Rectal smooth muscle tissue (tissue), 1 donor: ENCODE measurements around the gene OSTM1.
"Not testable (repeated sequence)": the region's sequence is repeated elsewhere in the genome, so short reads cannot be mapped to it uniquely, and the experiment has no call there.

Experiments
- H3K27ac ChIP-seq: one replicate; pipeline ENCODE4 v1.7.0; 2013; ENCODE audit warnings: low read depth, low read length, inconsistent platforms
- H3K27me3 ChIP-seq: one replicate; pipeline ENCODE4 v1.7.0; 2013; ENCODE audit warnings: low read length; ENCODE audit not compliant: control insufficient read depth, insufficient read depth
- H3K36me3 ChIP-seq: one replicate; pipeline ENCODE4 v1.7.0; 2013; ENCODE audit warnings: low read length; ENCODE audit not compliant: control insufficient read depth, insufficient read depth
- H3K4me1 ChIP-seq: one replicate; pipeline ENCODE4 v1.7.0; 2013; ENCODE audit warnings: low read length; ENCODE audit not compliant: control insufficient read depth, insufficient read depth
- H3K4me3 ChIP-seq: one replicate; pipeline ENCODE4 v1.7.0; 2013; ENCODE audit warnings: low read length
- H3K9ac ChIP-seq: one replicate; pipeline ENCODE4 v1.7.0; 2013; ENCODE audit warnings: low read length

Gene OSTM1

GRCh38 chr6:108030211-108030610 lies 44.3 kb downstream of the OSTM1 start:
- no peaks in the 10 kb centered on the region for H3K27me3 ChIP-seq
- H3K4me3 ChIP-seq: no peak overlapping the region
- no peaks in the 10 kb centered on the region for H3K4me1 ChIP-seq
- H3K9ac ChIP-seq: no peak overlapping the region
- H3K27ac ChIP-seq: no peak overlapping the region
- no peaks in the 10 kb centered on the region for H3K36me3 ChIP-seq

GRCh38 chr6:108029226-108029921 lies 45.2 kb downstream of the OSTM1 start:
- H3K27me3 ChIP-seq: no peaks in the 10 kb centered on the region
- no peak overlapping the region for H3K27ac ChIP-seq
- no peak overlapping the region for H3K9ac ChIP-seq
- H3K4me3 ChIP-seq: no peak overlapping the region
- no peaks in the 10 kb centered on the region for H3K36me3 ChIP-seq
- no peaks in the 10 kb centered on the region for H3K4me1 ChIP-seq

- H3K4me3 ChIP-seq: no peak overlapping the region
- no peak overlapping the region for H3K9ac ChIP-seq
- H3K27ac ChIP-seq: no peak overlapping the region
- no peaks in the 10 kb centered on the region for H3K4me1 ChIP-seq
- no peaks in the 10 kb centered on the region for H3K27me3 ChIP-seq
- H3K36me3 ChIP-seq: no peaks in the 10 kb centered on the region
These were observed 46.9 kb downstream of the OSTM1 start for GRCh38 chr6:108027594-108027993.

GRCh38 chr6:108027056-108027455 lies 47.5 kb downstream of the OSTM1 start:
- H3K27ac ChIP-seq: no peak overlapping the region
- no peaks in the 10 kb centered on the region for H3K36me3 ChIP-seq
- no peaks in the 10 kb centered on the region for H3K27me3 ChIP-seq
- no peak overlapping the region for H3K4me3 ChIP-seq
- no peak overlapping the region for H3K9ac ChIP-seq
- no peaks in the 10 kb centered on the region for H3K4me1 ChIP-seq

- Histone ChIP-seq H3K27ac (no peak overlapping the region), H3K4me1 (no peaks in the 10 kb centered on the region), H3K4me3 (no peak overlapping the region), H3K9ac (no peak overlapping the region), H3K36me3 (no peaks in the 10 kb centered on the region), H3K27me3 (no peaks in the 10 kb centered on the region)
These were observed 50.0 kb downstream of the OSTM1 start for GRCh38 chr6:108024427-108025073.

- Histone ChIP-seq H3K27ac (no peak overlapping the region), H3K9ac (no peak overlapping the region), H3K4me1 (no peaks in the 10 kb centered on the region), H3K27me3 (no peaks in the 10 kb centered on the region), H3K4me3 (no peak overlapping the region), H3K36me3 (no peaks in the 10 kb centered on the region)
These were observed 53.9 kb downstream of the OSTM1 start for GRCh38 chr6:108020472-108021116.

- H3K4me1 ChIP-seq, H3K36me3 ChIP-seq, H3K9ac ChIP-seq, H3K27me3 ChIP-seq, H3K27ac ChIP-seq, H3K4me3 ChIP-seq: not testable (repeated sequence)
These were observed 58.3 kb downstream of the OSTM1 start for GRCh38 chr6:108016283-108016682.

GRCh38 chr6:108013787-108014439 lies 60.6 kb downstream of the OSTM1 start:
- Histone ChIP-seq H3K27ac (no peak overlapping the region), H3K27me3 (no peaks in the 10 kb centered on the region), H3K4me3 (no peak overlapping the region), H3K9ac (no peak overlapping the region), H3K4me1 (no peaks in the 10 kb centered on the region), H3K36me3 (no peaks in the 10 kb centered on the region)

- H3K9ac ChIP-seq: no peak overlapping the region
- no peaks in the 10 kb centered on the region for H3K4me1 ChIP-seq
- no peaks in the 10 kb centered on the region for H3K27me3 ChIP-seq
- no peaks in the 10 kb centered on the region for H3K36me3 ChIP-seq
- H3K27ac ChIP-seq: no peak overlapping the region
- H3K4me3 ChIP-seq: no peak overlapping the region
These were observed 64.6 kb downstream of the OSTM1 start for GRCh38 chr6:108009894-108010293.

- not testable (repeated sequence) for H3K27me3 ChIP-seq, H3K36me3 ChIP-seq, H3K4me1 ChIP-seq, H3K27ac ChIP-seq, H3K4me3 ChIP-seq, H3K9ac ChIP-seq
These were observed 65.3 kb downstream of the OSTM1 start for GRCh38 chr6:108009258-108009657.

- no peak overlapping the region for H3K4me3 ChIP-seq
- no peaks in the 10 kb centered on the region for H3K27me3 ChIP-seq
- no peak overlapping the region for H3K27ac ChIP-seq
- H3K9ac ChIP-seq: no peak overlapping the region
- no peaks in the 10 kb centered on the region for H3K4me1 ChIP-seq
- no peaks in the 10 kb centered on the region for H3K36me3 ChIP-seq
These were observed 66.2 kb downstream of the OSTM1 start for GRCh38 chr6:108008363-108008762.

- Histone ChIP-seq H3K27me3 (no peaks in the 10 kb centered on the region), H3K4me3 (no peak overlapping the region), H3K9ac (no peak overlapping the region), H3K36me3 (no peaks in the 10 kb centered on the region), H3K27ac (no peak overlapping the region), H3K4me1 (no peaks in the 10 kb centered on the region)
These were observed 68.6 kb downstream of the OSTM1 start for GRCh38 chr6:108005961-108006360.
